ENCODE data around the gene CMTM7.
"Not testable (repeated sequence)": the region's sequence is repeated elsewhere in the genome, so short reads cannot be mapped to it uniquely, and the experiment has no call there.

The CMTM7 gene

DNA sequence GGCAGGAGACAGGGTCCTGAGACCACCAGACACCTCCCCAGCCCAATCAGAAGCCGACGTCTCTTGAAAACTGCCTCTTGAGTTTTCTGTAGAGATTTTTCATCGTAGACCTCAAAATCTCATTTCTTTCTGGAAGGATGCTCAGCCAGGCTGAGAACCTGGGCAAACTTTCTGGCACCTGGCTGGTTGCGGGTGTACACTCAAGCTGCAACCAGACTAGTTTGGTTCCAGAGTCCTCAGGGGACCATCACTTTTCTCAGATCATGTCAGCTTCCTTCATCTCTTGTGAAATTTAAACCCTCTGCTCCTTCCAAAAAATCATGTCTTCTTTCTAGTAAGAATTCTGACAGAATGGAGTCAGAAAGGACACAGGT, 45.1 kb downstream of the CMTM7 start:
- no peak for DNase-seq (ENCODE audit: low read depth in 1 of 2, low spot score in 1 of 2)

DNA sequence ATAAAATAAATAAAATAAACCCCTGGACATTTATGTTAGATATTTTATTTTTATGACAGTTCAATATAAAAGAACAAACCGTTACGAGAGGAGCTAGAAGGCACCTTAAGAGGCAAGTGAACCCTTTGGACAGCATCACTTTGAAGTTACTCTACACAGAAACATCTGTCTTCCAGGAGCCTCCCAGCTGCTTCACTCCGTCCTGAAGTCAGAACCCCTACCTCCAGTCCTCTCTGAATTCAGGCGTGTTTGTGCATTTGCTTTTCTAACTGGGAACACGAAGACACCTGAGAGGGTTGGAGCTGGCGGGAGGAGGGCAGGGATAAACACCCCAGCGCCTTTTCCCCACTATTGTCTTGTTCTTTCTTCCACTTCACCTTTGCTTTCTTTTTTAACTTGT, 46.2 kb downstream of the CMTM7 start:
- no peak for DNase-seq (ENCODE audit: low read depth in 1 of 2, low spot score in 1 of 2)

DNA sequence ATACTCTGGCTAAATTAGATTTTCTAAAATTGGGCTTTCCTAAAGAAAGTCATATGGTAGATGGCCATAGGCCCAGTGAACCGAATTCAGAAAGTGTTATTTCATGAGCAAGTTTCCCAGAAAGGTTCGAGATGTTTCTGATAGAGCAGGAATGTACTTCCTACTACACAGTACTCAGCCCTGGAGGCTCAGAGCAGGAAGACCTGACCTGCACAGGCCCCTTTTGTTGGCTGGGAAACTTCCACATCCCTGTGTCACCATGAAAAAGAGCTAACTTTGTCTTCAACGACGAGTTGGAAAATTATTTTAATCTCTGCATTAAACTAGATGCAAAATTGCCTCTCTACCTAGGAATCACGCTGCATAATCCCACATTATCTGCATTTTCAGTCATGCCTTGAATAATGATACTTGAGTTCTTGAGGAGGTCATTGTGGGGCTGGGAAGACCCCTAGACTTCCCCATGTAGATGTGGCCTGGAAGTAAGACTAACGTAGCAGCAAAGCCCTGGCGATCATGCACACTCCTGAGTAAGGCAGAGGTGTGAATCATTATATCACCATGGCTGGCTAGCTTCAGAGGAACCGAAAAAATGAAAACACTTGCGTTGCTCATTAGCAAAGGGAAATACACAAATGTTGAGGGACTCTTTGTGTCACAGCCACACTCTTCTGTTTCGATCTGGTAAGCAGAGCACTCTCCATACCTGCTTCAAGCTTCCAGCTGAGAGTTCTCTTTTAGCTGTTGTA, 47.1 kb downstream of the CMTM7 start:
- no peak for DNase-seq (ENCODE audit: low read depth in 1 of 2, low spot score in 1 of 2)

DNA sequence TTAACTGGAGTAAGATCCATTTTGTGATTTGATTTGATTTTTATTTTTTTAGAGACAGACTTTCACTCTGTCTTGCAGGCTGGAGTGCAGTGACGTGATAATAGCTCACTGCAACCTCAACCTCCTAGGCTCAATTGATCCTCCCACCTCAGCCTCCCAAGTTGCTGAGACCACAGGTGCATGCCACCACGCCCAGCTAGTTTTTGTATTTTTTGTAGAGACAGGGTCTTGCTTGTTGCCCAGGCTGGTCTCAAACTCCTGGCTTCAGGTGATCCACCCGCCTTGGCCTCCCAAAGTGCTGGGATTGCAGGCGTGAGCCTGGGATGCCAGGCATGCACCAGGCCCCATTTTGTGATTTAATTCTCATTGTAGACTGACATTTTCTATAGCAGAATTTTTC, 47.8 kb downstream of the CMTM7 start:
- DNase-seq (ENCODE audit: low read depth in 1 of 2, low spot score in 1 of 2), result not testable (repeated sequence)

DNA sequence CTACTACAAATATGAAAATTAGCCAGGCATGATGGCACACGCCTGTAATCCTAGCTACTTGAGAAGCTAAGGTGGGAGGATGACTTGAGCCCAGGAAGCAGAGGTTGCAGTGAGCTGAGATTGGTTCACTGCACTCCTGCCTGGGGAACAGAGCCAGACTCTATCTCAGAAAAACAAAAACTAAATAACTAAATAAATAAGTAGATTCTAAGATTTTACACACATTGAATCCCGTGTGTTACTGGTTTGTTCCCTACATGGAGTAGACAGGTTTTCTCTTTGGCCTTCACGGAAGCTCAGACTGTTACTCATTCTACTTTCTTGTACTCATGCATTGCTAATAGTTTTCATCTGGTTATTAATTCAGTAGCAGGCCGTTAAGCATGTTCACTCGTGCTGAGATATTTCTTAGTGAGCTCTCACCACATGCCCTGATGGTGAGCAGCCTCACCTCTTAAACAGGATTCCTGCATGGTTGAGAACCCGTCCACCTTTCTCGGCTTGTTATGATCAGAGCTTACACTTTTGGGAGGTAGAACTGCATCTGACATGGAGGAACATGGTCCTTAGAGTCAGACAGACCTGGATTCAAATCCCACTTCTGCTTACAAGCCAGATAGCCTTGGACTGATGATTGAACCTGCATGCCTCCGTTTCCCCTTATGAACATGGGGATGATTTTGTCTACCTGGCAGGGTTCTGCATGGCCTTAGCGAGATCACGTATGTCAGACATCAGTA, 49.1 kb downstream of the CMTM7 start:
- no peak for DNase-seq (ENCODE audit: low read depth in 1 of 2, low spot score in 1 of 2)

DNA sequence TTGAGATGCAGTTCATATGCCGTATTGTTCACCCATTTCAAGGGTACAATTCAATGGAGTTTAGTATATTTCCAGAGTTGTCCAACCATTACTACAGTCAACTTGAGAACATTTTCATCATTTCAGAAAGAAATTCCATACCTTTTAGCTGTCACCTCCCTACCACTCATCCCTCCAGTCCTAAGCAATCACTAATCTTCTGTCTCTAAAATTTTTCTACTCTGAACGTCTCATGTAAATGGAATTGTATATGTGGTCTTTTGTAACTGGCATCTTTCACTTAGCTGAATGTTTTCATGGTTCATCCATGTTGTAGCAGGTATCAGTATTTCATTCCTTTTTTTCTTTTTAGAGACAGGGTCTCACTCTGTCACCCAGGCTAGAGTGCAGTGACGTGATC, 51.1 kb downstream of the CMTM7 start:
- DNase-seq (ENCODE audit: low read depth in 1 of 2, low spot score in 1 of 2), result no peak

DNA sequence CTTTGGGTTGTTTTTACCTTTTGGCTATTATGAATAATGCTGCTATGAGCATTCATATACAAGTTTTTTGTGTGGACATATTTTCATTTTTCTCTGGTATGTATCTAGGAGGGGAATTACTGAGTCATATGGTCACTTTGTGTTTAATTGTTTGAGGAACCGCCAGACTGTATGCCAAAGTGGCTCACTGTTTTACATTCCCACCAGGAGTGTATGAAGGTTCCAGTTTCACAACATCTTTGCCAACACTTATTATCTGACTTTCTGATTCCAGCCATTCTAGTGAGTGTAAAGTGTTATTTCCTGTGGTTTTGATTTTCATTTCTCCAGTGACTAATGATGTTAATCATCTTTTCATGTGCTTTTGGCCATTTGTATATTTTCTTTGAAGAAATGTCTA, 51.8 kb downstream of the CMTM7 start:
- no peak for DNase-seq (ENCODE audit: low read depth in 1 of 2, low spot score in 1 of 2)

DNA sequence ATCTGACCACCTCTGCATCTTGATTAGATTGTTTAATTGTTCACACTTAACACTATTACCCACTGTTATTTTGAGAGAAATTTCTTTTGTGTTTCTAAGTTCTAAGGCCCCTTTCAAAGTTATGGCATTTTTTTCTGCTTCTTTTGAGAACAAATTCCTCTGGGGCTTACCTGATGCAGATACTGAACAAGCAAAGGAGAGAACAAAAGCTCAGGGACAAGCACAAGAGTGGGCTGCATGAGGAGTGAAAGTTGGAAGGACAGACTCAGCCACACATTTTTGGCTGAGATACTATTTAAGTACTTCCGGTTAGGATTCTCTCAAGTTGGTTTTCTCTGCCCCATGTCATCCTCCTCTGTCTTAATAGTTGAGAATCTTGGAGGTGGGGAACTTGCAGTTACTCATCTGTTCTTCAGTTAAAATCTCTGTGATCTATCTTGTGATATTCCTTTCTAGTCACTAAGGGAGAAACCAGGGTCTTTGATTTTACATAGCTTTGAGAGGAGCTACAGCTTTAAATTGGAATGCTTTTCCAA, 56.3 kb downstream of the CMTM7 start:
- DNase-seq (ENCODE audit: low read depth in 1 of 2, low spot score in 1 of 2), result no peak

DNA sequence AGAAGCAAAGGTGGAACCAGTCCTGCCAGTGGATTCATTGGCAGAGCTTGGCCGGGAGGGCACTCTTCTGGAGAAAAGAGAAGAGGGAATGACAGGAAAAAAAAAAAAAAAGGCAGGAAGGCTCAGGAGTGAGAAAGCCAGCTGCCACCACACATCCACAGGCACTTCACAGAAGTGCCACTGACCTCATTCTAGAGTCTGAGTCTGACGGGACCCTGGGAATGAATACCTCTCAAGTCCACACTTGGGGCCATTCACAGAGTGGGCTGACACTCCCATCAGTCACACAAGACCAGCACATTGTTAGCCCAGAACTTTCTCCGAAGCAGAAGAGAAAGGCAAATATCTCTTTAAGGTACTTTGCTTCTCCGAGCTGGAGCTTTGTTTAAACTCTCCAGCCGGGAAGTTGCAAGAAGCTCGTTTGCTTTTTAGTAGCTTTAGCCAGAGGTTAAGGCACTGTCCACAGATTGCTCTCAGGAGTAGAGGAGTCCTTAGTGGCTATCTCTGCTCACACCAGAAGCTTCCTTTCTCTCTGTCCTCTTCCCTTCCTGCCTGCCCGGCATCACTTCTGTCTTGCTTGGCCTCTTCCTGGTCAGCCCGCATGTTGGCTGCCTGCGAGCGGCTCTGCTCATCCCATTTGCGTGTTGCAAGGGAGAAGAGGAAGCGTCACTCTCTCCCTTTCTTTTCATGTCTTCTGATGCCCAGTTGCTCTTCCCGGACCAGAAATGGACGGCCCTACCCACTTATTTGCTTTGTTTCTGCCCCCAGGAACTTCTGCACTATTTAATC, 57.2 kb downstream of the CMTM7 start:
- no peak for DNase-seq (ENCODE audit: low read depth in 1 of 2, low spot score in 1 of 2)

DNA sequence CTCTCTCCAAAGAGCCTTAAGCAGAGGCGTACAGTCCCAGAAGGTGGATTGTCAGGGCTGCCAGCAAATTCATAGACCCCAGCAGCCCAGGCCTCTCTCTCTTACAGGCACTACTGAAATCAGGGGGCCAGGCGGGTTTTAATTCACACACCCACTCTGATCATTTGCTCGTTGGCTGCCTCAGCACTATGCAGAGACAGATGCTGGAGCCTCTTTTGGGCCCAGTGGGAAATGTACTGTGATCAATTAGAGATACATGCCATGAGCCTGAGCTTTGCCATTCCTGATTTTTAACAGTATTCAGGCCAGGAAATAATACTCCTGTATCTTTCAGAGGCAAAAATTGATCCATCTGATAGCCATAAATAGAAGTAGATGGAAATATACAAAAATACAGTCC, 58.0 kb downstream of the CMTM7 start:
- DNase-seq (ENCODE audit: low read depth in 1 of 2, low spot score in 1 of 2), result no peak

DNA sequence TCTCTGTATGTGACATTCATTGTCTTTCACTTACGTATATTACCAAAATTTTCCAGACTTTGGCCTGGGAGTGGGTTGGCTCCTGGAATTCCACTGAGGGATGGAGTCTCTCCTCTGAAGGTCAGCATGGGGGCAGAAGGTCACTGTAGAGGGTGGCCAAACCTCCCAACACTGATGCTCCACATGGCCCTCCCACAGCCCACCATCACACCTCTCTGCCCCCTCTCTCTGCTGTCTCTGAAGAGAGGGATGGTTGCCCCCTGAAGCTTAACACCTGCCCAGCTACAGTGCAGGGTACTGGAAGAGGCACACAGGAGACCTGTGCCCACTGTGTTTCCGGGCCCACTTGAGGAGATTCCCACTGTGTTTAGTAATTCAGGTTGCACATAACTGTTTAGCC, 58.8 kb downstream of the CMTM7 start:
- no peak for DNase-seq (ENCODE audit: low read depth in 1 of 2, low spot score in 1 of 2)

DNA sequence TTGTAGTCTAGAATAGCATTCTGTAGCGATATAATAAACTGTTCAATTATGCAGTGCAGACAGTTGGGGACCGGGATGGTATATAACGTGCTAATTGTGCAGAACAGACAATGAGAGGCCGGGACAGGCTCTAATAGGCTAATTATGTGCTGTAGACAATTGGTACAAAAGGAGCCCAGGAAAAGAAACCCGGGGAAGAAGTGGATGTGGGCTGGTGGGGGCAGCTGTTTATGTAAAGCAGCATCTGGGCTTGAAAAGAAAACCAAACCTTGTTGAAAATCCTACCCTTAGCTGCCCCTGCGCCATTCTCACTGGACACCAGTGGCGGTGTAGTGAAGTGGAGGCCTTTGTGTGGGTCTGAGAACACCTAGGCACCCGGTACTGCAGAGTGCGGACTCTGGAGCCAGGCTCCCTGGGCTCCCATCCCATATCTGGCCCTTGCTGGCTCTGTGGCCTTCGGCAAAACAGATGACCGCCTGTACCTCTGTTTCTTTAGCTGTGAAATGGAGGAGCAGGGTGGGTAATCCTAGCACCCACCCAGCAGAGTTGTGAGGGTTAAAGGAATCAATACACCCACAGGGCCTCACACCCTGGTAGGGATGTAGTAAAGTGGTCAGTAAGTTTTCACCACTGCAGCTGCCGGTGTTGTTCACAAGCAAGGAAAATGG, 59.5 kb downstream of the CMTM7 start:
- no peak for DNase-seq (ENCODE audit: low read depth in 1 of 2, low spot score in 1 of 2)

DNA sequence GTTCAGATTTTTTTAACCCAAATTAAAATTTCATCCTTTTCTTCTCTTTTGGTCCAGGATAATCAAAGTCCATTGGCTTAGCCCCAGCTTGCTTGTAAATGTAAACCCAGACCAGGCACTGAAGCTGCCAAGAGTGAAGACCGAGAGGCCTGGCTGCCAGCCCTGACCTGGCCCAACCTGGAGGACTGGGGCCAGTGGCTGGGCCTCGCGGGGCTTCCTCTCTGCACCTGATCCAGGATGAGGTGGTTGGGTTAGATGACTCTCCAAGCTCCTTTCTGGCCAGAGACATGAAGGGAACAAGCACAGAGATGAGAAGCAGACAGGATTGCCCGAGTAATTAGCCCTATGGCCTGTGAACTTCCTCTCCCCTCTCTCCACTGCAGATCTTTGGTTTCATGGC, 60.4 kb downstream of the CMTM7 start:
- DNase-seq (ENCODE audit: low read depth in 1 of 2, low spot score in 1 of 2), result no peak

DNA sequence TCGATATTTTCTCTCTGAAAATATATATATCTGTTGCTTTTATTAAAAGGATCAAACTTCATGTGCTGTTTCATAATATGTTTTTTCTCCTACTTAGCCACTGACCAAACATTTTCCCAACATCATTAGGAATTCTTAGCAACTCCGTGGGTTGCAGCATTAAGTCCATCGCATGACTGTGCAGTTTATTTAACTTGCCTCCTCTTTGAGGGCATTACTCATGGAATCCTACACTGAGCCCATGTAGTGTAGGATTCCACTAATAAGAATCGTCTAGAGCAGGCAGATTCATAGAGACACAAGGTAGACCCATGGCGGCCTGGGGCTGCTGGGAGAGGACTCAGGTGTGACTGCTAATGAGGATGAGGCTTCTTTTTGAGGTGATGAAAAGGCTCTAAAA, 61.7 kb downstream of the CMTM7 start:
- DNase-seq (ENCODE audit: low read depth in 1 of 2, low spot score in 1 of 2), result no peak

DNA sequence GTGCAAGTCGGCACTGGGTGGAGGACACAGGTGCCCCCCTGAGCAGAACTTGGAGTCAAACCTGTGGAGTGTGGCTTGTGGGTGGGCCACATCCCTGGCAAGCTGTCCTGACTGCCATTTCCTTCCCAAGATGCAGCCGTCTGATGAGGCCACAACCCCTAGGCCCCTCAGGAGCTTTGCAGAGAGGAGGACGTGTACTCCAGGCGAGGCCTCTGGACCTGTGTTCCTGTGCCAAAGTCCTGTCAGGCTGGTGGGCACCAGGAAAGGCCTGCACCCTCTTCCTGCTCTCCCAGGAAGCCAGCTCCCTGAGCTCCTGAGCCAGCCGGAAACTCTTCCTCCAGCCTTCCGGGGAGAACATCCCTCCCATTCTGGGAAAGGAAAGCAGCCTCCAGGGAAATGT, 62.5 kb downstream of the CMTM7 start:
- no peak for DNase-seq (ENCODE audit: low read depth in 1 of 2, low spot score in 1 of 2)

DNA sequence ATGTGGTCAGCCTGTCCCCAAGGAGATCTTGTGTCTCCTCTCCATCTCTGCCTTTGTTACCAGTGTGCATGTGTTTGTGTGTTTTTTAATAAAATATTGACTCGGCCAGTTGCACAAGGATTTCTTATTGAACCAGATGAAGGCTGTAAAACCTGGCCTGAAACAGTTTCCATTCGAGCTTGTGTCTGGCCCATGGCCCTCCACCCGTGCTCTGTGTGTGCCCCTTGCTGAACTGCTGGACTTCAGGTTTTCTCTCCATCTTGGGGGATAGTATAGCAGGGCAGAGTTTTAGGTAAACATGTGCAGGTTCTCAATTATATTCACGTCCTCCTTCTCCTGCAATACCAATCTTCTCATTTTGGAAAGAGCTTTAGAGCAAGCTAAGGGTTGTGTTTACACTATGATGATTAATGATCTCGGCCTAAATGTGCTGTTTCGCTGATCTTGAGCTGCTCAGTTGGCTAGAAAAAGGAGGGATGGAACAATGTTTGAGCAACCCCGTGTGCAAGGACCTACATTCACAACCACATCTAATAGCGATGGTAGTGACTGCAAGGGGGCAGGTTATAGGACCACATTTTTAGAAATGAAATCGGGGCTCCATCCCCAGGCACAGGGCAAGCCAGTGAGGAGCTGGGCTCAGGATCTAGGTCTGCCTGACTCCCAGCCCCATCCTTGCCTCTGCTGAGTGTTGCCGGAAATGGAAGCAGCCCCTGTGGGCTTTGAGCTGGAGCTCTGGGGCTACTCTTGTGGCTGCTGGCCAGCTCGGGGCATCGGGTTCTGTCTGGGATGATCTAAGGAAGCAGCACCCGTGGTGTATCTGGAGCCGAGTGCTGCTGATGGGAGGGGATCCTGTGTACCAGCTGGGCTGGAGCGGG, 63.3 kb downstream of the CMTM7 start:
- no peak for DNase-seq (ENCODE audit: low read depth in 1 of 2, low spot score in 1 of 2)

DNA sequence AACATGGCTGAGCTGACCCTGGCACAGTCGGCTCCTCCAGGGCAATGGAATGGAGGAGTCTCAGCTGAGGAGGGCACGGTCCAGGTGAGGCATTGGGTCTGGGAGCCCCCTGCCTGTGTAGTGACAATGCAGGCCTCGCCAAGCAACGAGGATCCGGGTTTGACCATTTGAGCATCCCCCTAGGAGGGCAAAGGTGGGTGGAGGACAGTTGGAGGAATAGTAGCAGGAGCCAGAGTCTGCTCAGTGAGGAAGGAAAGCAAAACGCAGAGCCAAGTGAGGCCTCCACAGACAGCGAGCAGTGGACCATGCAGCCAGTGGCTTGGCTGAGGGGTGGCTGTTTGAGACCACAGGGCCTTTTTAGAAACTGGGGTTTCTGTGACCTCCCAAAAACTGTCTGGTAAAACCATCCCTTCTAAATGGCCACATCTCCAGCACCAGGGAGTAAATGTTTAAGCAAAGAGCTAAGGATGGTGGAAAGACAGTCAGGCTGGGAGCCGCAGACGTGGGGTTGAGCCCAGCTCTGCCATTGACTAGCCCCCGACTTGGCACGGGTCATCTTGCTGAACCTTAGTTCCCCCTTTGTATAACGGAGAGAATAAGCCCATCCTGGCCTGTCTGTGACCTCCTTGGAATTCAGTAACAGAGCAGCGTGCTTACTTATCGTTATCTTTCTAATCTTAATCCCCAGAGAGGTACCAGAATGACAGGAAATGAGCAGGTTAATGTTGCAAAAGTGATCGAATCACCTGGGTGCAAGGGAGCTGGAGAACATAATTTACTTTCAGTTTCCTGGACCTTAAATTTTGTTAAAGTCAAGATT, 64.2 kb downstream of the CMTM7 start:
- DNase-seq (ENCODE audit: low read depth in 1 of 2, low spot score in 1 of 2), result no peak

DNA sequence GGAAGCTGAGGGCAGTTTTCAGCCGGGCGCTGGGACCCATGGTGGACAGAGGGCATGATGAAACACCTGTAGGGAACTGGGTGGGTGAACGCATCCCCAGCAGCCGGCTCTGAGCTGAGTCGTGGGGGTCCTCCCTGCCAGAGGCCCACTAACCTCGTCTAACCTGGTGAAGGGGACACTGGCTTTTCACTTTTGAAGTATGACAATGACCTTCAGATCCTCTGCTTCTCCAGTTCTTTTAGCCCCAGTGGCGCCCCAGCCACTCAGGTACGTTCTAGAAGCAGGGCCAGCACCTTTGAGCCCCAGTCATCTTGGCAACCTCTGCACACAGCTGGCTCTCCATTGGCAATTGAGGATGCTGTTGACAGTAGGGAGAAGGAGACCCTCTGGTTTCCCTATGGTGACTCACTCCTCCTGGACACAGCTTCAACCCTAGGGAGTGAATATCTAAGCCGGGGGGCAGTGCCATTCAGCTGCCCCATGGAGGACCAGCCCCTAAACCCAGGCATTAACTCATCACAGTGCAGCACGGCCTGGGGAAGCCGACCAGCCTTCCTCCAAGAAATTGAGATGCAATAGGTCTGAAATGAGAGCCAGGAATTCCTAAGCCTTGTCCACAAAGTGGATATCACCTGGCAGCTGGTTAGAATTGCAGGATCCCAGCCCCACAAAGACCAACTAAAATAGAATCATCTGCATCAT, 64.9 kb downstream of the CMTM7 start:
- no peak for DNase-seq (ENCODE audit: low read depth in 1 of 2, low spot score in 1 of 2)

DNA sequence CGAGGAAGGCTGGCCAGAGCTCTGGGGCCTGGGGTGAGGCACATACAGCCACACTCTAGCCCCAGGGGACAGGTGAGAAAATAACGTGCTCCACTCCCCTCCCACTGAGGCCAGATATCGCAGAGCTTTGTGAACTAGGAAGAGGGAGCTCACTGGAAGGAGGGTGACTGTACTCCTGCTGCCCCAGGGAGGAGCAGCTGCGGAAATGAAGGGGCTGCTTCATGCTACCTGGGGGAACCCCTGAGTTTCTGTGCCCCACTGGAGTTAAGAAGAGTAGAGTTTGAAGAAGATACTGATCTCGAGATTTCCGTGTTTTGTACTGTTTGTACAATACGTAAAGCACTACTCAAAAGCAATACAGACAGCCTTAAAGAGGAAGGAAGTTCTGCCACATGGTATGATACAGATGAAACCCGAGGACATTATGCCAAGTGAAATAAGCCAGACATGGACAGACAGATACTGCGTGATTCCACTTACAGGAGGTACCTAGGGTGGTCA, 66.4 kb downstream of the CMTM7 start:
- no peak for DNase-seq (ENCODE audit: low read depth in 1 of 2, low spot score in 1 of 2)

All from stimulated activated CD4-positive, alpha-beta T cell treated with anti-CD3 and anti-CD28 coated beads, Interleukin-15, amount 100 ng/mL, for 1 hour (primary cell).